ENCODE results near the gene SSPN. TPM values are rescaled to one million over a fixed set of nuclear protein-coding genes. Genes with fewer than 3 reads are reported as not detected.

The SSPN gene
- total and polyA plus RNA-seq, 9 of the 15 experiments (the other 6 are each of a cell fraction or from before 2014, with no cell fraction given) = 0.40 TPM; not detected in 8

DNA sequence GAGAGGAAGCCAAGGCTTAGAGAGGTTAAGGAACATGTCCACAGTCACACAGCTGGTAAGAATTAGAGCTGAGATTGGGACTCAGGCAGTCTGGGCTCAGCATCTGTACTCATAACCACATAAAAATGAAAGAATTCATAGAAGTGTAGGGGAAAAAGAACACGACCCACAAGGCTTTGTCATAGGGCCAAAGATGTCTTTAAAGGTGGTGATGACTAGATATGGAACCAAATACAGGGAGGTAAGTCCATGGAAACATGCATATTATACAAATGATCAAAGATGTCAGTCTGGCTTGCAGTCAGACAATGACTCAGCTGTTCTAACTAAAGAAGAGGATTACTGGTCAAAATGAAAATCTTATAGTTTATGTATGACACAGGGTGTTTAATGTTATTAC is 7.2 kb upstream of the SSPN start:
- no peak overlapping the region for H3K9ac ChIP-seq (ENCODE audit: insufficient read depth in 1 of 2, low read depth in 2 of 2, low read length in 2 of 2)
- CTCF ChIA-PET (ENCODE audit: low intra/inter-chr PET ratio) = no interaction called here
- H2AFZ ChIP-seq (ENCODE audit: low read depth, low read length) = no peak overlapping the region
- no peak for DNase-seq (ENCODE audit: extremely low read depth in 1 of 4, low spot score in 3 of 4)
- intact Hi-C loops (cut with micrococcal nuclease) (no loop called here), in situ Hi-C loops (cut with MboI) (no loop called here)
- POLR2A ChIA-PET = interaction anchor here (0.6 kb wide), 1 partner anchor 1269 kb away, joined by 3 read pairs; no protein-coding TSS in a partner anchor
- H3K36me3 ChIP-seq (ENCODE audit: control insufficient read depth, insufficient read depth, low read length) = no peaks in the 10 kb centered on the region
- no peaks in the 10 kb centered on the region for H3K79me2 ChIP-seq (ENCODE audit: control insufficient read depth, insufficient read depth, low read length)
- BruUV-seq (replicated peaks) = no TSS peak
- H3K4me3 ChIP-seq = no peak overlapping the region
- no peak for ATAC-seq
- H3K27ac ChIP-seq (ENCODE audit: extremely low read depth, low read depth, low read length) = no peak overlapping the region
- no peaks in the 10 kb centered on the region for H3K9me1 ChIP-seq (ENCODE audit: control insufficient read depth, insufficient read depth, low read length)
- H3K4me1 ChIP-seq (replicated peaks in 1 of 2; ENCODE audit: control insufficient read depth in 2 of 2, insufficient read depth in 2 of 2, low read length in 2 of 2) = no peaks in the 10 kb centered on the region
- WGBS (ENCODE audit: insufficient coverage, low coverage, missing lambda C conversion rate) = 0% methylated on average over 1 of the region's 1 CpG
- no peak overlapping the region for H3K4me2 ChIP-seq (ENCODE audit: insufficient read depth, low read length)
- H4K20me1 ChIP-seq (replicated peaks; ENCODE audit: control insufficient read depth, insufficient read depth, low read length) = no peaks in the 10 kb centered on the region
- H3K9me3 ChIP-seq (replicated peaks; ENCODE audit: control insufficient read depth, insufficient read depth, low read depth, low read length) = no peaks in the 10 kb centered on the region
- H3K27me3 ChIP-seq (ENCODE audit: control insufficient read depth in 2 of 2, insufficient read depth in 2 of 2, low read length in 2 of 2) = peaks cover 0 to 6% of the 10 kb centered on the region in 2 experiments; a peak in 2 of 5 replicates
- no peak for FAIRE-seq
- TF ChIP-seq ZNF12 (CRISPR knock-in tag; IDR thresholded peaks at IDR 0.05) (no peak), GATAD2A (IDR thresholded peaks at IDR 0.05) (no peak), ZNF384 (IDR thresholded peaks at IDR 0.05; ENCODE audit: low read depth, low read length) (no peak), ZNF134 (CRISPR knock-in tag; conservative IDR thresholded peaks at IDR 0.05) (no peak), ZNF717 (CRISPR knock-in tag; IDR thresholded peaks at IDR 0.05) (no peak), YY1 (IDR thresholded peaks at IDR 0.05; ENCODE audit: borderline replicate concordance in 1 of 3, control insufficient read depth in 1 of 3, extremely low read depth in 1 of 3, insufficient read depth in 3 of 3, insufficient read length in 1 of 3, insufficient replicate concordance in 2 of 3, low read depth in 1 of 3, low read length in 2 of 3) (no peak), CAMTA2 (CRISPR knock-in tag; conservative IDR thresholded peaks at IDR 0.05) (no peak), MAFF (IDR thresholded peaks at IDR 0.05; ENCODE audit: low read length) (peak; percentile 47), MEF2A (IDR thresholded peaks at IDR 0.05; ENCODE audit: control insufficient read depth, low read depth, low read length) (no peak), DACH1 (IDR thresholded peaks at IDR 0.05; ENCODE audit: partially characterized antibody) (no peak)
- TF ChIP-seq, protein P1, sequence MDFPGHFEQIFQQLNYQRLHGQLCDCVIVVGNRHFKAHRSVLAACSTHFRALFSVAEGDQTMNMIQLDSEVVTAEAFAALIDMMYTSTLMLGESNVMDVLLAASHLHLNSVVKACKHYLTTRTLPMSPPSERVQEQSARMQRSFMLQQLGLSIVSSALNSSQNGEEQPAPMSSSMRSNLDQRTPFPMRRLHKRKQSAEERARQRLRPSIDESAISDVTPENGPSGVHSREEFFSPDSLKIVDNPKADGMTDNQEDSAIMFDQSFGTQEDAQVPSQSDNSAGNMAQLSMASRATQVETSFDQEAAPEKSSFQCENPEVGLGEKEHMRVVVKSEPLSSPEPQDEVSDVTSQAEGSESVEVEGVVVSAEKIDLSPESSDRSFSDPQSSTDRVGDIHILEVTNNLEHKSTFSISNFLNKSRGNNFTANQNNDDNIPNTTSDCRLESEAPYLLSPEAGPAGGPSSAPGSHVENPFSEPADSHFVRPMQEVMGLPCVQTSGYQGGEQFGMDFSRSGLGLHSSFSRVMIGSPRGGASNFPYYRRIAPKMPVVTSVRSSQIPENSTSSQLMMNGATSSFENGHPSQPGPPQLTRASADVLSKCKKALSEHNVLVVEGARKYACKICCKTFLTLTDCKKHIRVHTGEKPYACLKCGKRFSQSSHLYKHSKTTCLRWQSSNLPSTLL (IDR thresholded peaks at IDR 0.05) = no peak
- TF ChIP-seq, protein P2, sequence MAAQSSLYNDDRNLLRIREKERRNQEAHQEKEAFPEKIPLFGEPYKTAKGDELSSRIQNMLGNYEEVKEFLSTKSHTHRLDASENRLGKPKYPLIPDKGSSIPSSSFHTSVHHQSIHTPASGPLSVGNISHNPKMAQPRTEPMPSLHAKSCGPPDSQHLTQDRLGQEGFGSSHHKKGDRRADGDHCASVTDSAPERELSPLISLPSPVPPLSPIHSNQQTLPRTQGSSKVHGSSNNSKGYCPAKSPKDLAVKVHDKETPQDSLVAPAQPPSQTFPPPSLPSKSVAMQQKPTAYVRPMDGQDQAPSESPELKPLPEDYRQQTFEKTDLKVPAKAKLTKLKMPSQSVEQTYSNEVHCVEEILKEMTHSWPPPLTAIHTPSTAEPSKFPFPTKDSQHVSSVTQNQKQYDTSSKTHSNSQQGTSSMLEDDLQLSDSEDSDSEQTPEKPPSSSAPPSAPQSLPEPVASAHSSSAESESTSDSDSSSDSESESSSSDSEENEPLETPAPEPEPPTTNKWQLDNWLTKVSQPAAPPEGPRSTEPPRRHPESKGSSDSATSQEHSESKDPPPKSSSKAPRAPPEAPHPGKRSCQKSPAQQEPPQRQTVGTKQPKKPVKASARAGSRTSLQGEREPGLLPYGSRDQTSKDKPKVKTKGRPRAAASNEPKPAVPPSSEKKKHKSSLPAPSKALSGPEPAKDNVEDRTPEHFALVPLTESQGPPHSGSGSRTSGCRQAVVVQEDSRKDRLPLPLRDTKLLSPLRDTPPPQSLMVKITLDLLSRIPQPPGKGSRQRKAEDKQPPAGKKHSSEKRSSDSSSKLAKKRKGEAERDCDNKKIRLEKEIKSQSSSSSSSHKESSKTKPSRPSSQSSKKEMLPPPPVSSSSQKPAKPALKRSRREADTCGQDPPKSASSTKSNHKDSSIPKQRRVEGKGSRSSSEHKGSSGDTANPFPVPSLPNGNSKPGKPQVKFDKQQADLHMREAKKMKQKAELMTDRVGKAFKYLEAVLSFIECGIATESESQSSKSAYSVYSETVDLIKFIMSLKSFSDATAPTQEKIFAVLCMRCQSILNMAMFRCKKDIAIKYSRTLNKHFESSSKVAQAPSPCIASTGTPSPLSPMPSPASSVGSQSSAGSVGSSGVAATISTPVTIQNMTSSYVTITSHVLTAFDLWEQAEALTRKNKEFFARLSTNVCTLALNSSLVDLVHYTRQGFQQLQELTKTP (IDR thresholded peaks at IDR 0.05; ENCODE audit: low read depth in 1 of 2, partially characterized antibody in 2 of 2) = no peak
- TF ChIP-seq, protein P3, sequence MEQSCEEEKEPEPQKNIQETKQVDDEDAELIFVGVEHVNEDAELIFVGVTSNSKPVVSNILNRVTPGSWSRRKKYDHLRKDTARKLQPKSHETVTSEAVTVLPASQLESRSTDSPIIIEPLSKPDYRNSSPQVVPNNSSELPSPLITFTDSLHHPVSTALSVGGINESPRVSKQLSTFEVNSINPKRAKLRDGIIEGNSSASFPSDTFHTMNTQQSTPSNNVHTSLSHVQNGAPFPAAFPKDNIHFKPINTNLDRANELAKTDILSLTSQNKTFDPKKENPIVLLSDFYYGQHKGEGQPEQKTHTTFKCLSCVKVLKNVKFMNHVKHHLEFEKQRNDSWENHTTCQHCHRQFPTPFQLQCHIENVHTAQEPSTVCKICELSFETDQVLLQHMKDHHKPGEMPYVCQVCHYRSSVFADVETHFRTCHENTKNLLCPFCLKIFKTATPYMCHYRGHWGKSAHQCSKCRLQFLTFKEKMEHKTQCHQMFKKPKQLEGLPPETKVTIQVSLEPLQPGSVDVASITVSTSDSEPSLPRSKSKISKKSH (CRISPR knock-in tag; IDR thresholded peaks at IDR 0.05) = no peak
- TF ChIP-seq, protein P4, sequence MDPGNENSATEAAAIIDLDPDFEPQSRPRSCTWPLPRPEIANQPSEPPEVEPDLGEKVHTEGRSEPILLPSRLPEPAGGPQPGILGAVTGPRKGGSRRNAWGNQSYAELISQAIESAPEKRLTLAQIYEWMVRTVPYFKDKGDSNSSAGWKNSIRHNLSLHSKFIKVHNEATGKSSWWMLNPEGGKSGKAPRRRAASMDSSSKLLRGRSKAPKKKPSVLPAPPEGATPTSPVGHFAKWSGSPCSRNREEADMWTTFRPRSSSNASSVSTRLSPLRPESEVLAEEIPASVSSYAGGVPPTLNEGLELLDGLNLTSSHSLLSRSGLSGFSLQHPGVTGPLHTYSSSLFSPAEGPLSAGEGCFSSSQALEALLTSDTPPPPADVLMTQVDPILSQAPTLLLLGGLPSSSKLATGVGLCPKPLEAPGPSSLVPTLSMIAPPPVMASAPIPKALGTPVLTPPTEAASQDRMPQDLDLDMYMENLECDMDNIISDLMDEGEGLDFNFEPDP (CRISPR knock-in tag; IDR thresholded peaks at IDR 0.05) = no peak

All from K562 (cell line).